ENCODE results near the gene VPREB1. TPM values are rescaled to one million over a fixed set of nuclear protein-coding genes. Genes with fewer than 3 reads are reported as not detected.
A peak's percentile ranks its signal among the peaks of the same experiment; 100 is the strongest.

Gene VPREB1
- total RNA-seq, 1 donor from 2014 or later: not detected

- Histone ChIP-seq H3K27ac (no peak overlapping the region), H3K4me3 (no peak overlapping the region), H3K36me3 (no peaks in the 10 kb centered on the region), H3K9me3 (no peaks in the 10 kb centered on the region), H3K27me3 (no peaks in the 10 kb centered on the region), H3K4me1 (no peaks in the 10 kb centered on the region)
- no peak for DNase-seq (ENCODE audit: extremely low spot score in 2 of 2)
- TF ChIP-seq CTCF (IDR thresholded peaks at IDR 0.05) (no peak), POLR2AphosphoS5 (IDR thresholded peaks at IDR 0.05; ENCODE audit: insufficient read depth in 1 of 2, low read depth in 1 of 2) (no peak), POLR2A (IDR thresholded peaks at IDR 0.05) (no peak)
- intact Hi-C loops (cut with DNase I): no loop called here
Measured at GRCh38 chr22:22197993-22198402, 46.6 kb upstream of the VPREB1 start.

- H3K9me3 ChIP-seq: no peaks in the 10 kb centered on the region
- peak in 1 of 2 donors; percentile 72 for DNase-seq (ENCODE audit: extremely low spot score in 2 of 2)
- H3K36me3 ChIP-seq: no peaks in the 10 kb centered on the region
- H3K4me3 ChIP-seq: no peak overlapping the region
- TF ChIP-seq POLR2AphosphoS5 (IDR thresholded peaks at IDR 0.05; ENCODE audit: insufficient read depth in 1 of 2, low read depth in 1 of 2) (no peak), CTCF (IDR thresholded peaks at IDR 0.05) (no peak), POLR2A (IDR thresholded peaks at IDR 0.05) (no peak)
- H3K4me1 ChIP-seq: no peaks in the 10 kb centered on the region
- H3K27me3 ChIP-seq: no peaks in the 10 kb centered on the region
- intact Hi-C loops (cut with DNase I): no loop called here
- no peak overlapping the region for H3K27ac ChIP-seq
Measured at GRCh38 chr22:22198751-22199150, 45.8 kb upstream of the VPREB1 start.

GRCh38 chr22:22199634-22200033, 45.0 kb upstream of the VPREB1 start:
- no peak overlapping the region for H3K4me3 ChIP-seq
- no peaks in the 10 kb centered on the region for H3K27me3 ChIP-seq
- TF ChIP-seq CTCF (IDR thresholded peaks at IDR 0.05) (no peak), POLR2AphosphoS5 (IDR thresholded peaks at IDR 0.05; ENCODE audit: insufficient read depth in 1 of 2, low read depth in 1 of 2) (no peak), POLR2A (IDR thresholded peaks at IDR 0.05) (no peak)
- H3K9me3 ChIP-seq: no peaks in the 10 kb centered on the region
- intact Hi-C loops (cut with DNase I): no loop called here
- no peaks in the 10 kb centered on the region for H3K36me3 ChIP-seq
- peak in 1 of 2 donors; percentile 61 for DNase-seq (ENCODE audit: extremely low spot score in 2 of 2)
- no peaks in the 10 kb centered on the region for H3K4me1 ChIP-seq
- no peak overlapping the region for H3K27ac ChIP-seq

GRCh38 chr22:22200569-22201184, 43.9 kb upstream of the VPREB1 start:
- Histone ChIP-seq H3K27me3 (no peaks in the 10 kb centered on the region), H3K36me3 (no peaks in the 10 kb centered on the region), H3K27ac (no peak overlapping the region), H3K4me3 (no peak overlapping the region), H3K4me1 (no peaks in the 10 kb centered on the region), H3K9me3 (no peaks in the 10 kb centered on the region)
- intact Hi-C loops (cut with DNase I): no loop called here
- TF ChIP-seq POLR2AphosphoS5 (IDR thresholded peaks at IDR 0.05; ENCODE audit: insufficient read depth in 1 of 2, low read depth in 1 of 2): no peak
- TF ChIP-seq POLR2A (IDR thresholded peaks at IDR 0.05): no peak
- no peak for TF ChIP-seq CTCF (IDR thresholded peaks at IDR 0.05)
- DNase-seq (ENCODE audit: extremely low spot score in 2 of 2): peak; percentile 32 to 72

- Histone ChIP-seq H3K27me3 (no peaks in the 10 kb centered on the region), H3K9me3 (no peaks in the 10 kb centered on the region), H3K36me3 (no peaks in the 10 kb centered on the region), H3K4me1 (no peaks in the 10 kb centered on the region), H3K4me3 (no peak overlapping the region), H3K27ac (no peak overlapping the region)
- DNase-seq (ENCODE audit: extremely low spot score in 2 of 2): peak in 1 of 2 donors; percentile 87
- TF ChIP-seq CTCF (IDR thresholded peaks at IDR 0.05): no peak
- no peak for TF ChIP-seq POLR2AphosphoS5 (IDR thresholded peaks at IDR 0.05; ENCODE audit: insufficient read depth in 1 of 2, low read depth in 1 of 2)
- no peak for TF ChIP-seq POLR2A (IDR thresholded peaks at IDR 0.05)
- intact Hi-C loops (cut with DNase I): no loop called here
Measured at GRCh38 chr22:22201185-22201929, 43.2 kb upstream of the VPREB1 start.
